Measurements from ENCODE around the gene TASP1. TPM values are rescaled to one million over a fixed set of nuclear protein-coding genes. Genes with fewer than 3 reads are reported as not detected.

TASP1 gene
- total and polyA plus RNA-seq, 10 of the 15 experiments (the other 5 are each of a cell fraction or from before 2014, with no cell fraction given) = 7.4 to 17.8 (median 10.5) TPM

- POLR2A ChIA-PET = no interaction called here
- Histone ChIP-seq H4K20me1 (ENCODE audit: control insufficient read depth, insufficient read depth) (no peaks in the 10 kb centered on the region), H3K4me3 (no peak overlapping the region), H3K9ac (ENCODE audit: control insufficient read depth, insufficient read depth, low read length) (no peak overlapping the region), H3K9me3 (replicated peaks; ENCODE audit: control insufficient read depth, insufficient read depth, low read length) (no peaks in the 10 kb centered on the region), H3K4me2 (ENCODE audit: control insufficient read depth, insufficient read depth) (no peak overlapping the region), H2AFZ (ENCODE audit: control insufficient read depth, low read depth, low read length) (no peak overlapping the region), H3K27me3 (replicated peaks in 1 of 2; ENCODE audit: control insufficient read depth in 2 of 2, insufficient read depth in 2 of 2, low read length in 1 of 2) (no peaks in the 10 kb centered on the region), H3K4me1 (ENCODE audit: control insufficient read depth, insufficient read depth, low read length) (no peaks in the 10 kb centered on the region), H3K27ac (ENCODE audit: control insufficient read depth, insufficient read depth) (no peak overlapping the region), H3K79me2 (ENCODE audit: control insufficient read depth, insufficient read depth, low read length) (no peaks in the 10 kb centered on the region), H3K36me3 (ENCODE audit: control insufficient read depth in 2 of 2, insufficient read depth in 2 of 2, low read length in 1 of 2) (no peaks in the 10 kb centered on the region)
- CTCF ChIA-PET = interaction anchor here (0.7 to 7.4 kb wide), 7 partner anchors 13 to 428 kb away, joined by 3 to 177 read pairs (median 3); no protein-coding TSS in a partner anchor
- SMC1A ChIA-PET (ENCODE audit: uncharacterized antibody, unreplicated experiment) = interaction anchor here (1.0 to 7.4 kb wide), 4 partner anchors 9 to 427 kb away, joined by 3 to 159 read pairs (median 96); no protein-coding TSS in a partner anchor
- DNase-seq (ENCODE audit: low read depth, low spot score) (no peak), ATAC-seq (no peak), FAIRE-seq (no peak)
- intact Hi-C loops (cut with micrococcal nuclease; ENCODE audit: unreplicated experiment) (no loop called here), in situ Hi-C loops (cut with MboI) (no loop called here)
- TF ChIP-seq CHD4 (IDR thresholded peaks at IDR 0.05) (no peak), RELB (IDR thresholded peaks at IDR 0.05; ENCODE audit: low read depth) (no peak), MYC (IDR thresholded peaks at IDR 0.05; ENCODE audit: insufficient read depth, insufficient read length, insufficient replicate concordance, low read length, severe bottlenecking) (no peak), SMC3 (IDR thresholded peaks at IDR 0.05; ENCODE audit: borderline replicate concordance, low read length) (no peak), BCLAF1 (IDR thresholded peaks at IDR 0.05) (no peak), SREBF1 (IDR thresholded peaks at IDR 0.05; ENCODE audit: low read length) (no peak), GATAD2B (conservative IDR thresholded peaks at IDR 0.05; ENCODE audit: low read depth) (no peak), SPI1 (IDR thresholded peaks at IDR 0.05; ENCODE audit: borderline replicate concordance, insufficient read depth, low read depth, low read length) (no peak), EP300 (IDR thresholded peaks at IDR 0.05; ENCODE audit: borderline replicate concordance in 1 of 2, control insufficient read depth in 1 of 2, low read depth in 2 of 2, low read length in 2 of 2) (no peak), HCFC1 (IDR thresholded peaks at IDR 0.05; ENCODE audit: low read length) (no peak), IKZF2 (IDR thresholded peaks at IDR 0.05) (no peak)
- TF ChIP-seq, protein P1, sequence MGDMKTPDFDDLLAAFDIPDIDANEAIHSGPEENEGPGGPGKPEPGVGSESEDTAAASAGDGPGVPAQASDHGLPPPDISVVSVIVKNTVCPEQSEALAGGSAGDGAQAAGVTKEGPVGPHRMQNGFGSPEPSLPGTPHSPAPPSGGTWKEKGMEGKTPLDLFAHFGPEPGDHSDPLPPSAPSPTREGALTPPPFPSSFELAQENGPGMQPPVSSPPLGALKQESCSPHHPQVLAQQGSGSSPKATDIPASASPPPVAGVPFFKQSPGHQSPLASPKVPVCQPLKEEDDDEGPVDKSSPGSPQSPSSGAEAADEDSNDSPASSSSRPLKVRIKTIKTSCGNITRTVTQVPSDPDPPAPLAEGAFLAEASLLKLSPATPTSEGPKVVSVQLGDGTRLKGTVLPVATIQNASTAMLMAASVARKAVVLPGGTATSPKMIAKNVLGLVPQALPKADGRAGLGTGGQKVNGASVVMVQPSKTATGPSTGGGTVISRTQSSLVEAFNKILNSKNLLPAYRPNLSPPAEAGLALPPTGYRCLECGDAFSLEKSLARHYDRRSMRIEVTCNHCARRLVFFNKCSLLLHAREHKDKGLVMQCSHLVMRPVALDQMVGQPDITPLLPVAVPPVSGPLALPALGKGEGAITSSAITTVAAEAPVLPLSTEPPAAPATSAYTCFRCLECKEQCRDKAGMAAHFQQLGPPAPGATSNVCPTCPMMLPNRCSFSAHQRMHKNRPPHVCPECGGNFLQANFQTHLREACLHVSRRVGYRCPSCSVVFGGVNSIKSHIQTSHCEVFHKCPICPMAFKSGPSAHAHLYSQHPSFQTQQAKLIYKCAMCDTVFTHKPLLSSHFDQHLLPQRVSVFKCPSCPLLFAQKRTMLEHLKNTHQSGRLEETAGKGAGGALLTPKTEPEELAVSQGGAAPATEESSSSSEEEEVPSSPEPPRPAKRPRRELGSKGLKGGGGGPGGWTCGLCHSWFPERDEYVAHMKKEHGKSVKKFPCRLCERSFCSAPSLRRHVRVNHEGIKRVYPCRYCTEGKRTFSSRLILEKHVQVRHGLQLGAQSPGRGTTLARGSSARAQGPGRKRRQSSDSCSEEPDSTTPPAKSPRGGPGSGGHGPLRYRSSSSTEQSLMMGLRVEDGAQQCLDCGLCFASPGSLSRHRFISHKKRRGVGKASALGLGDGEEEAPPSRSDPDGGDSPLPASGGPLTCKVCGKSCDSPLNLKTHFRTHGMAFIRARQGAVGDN (IDR thresholded peaks at IDR 0.05) = no peak
- no TSS peak for BruUV-seq (replicated peaks)
- 96% methylated on average over 4 of the region's 4 CpGs for WGBS (ENCODE audit: insufficient coverage, insufficient replicate concordance, low lambda C conversion rate, missing lambda C conversion rate)
- RAD21 ChIA-PET (ENCODE audit: unreplicated experiment) = interaction anchor here (6.6 to 6.7 kb wide), 2 partner anchors 222 to 424 kb away, joined by 136 to 139 read pairs; no protein-coding TSS in a partner anchor
These were observed 94.9 kb downstream of the TASP1 start for GRCh38 chr20:13543783-13544182.

All from GM12878 (cell line).